RCC 7860 (cell line): ENCODE data around the gene STARD3.
"Not testable (repeated sequence)": the region's sequence is repeated elsewhere in the genome, so short reads cannot be mapped to it uniquely, and the experiment has no call there.

Source experiments
- DNase-seq: peaks from one replicate; pipeline ENCODE4 v3.0.0-alpha.2; 2015; ENCODE audit warnings: low spot score
- FAIRE-seq: peaks from 2 replicates; lab custom pipeline; 2012; peaks lifted over from hg19 to GRCh38; lab: Jason Lieb, UNC

STARD3 gene

DNA sequence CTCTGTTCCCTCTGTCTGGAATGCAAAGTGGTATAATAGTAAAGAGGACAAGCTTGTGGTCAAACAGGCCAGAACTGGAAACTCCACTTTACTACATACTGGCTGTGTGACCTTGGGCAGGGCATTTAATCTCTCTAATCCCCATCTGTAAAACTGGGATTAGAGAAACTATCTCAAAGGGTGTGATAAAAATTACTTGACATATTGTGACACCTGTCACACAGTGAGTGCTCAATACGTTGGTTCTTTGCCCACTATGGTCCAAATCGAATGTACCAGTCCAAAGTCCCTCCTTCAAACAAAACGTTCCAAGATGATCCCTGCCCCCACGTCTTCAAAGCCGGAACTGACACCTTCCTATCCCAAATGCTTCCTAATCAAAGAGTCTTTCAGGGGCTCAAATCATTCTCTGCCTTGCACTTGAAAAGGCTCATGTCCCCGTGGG, 50.2 kb downstream of the STARD3 start:
- FAIRE-seq (no peak), DNase-seq (no peak)

DNA sequence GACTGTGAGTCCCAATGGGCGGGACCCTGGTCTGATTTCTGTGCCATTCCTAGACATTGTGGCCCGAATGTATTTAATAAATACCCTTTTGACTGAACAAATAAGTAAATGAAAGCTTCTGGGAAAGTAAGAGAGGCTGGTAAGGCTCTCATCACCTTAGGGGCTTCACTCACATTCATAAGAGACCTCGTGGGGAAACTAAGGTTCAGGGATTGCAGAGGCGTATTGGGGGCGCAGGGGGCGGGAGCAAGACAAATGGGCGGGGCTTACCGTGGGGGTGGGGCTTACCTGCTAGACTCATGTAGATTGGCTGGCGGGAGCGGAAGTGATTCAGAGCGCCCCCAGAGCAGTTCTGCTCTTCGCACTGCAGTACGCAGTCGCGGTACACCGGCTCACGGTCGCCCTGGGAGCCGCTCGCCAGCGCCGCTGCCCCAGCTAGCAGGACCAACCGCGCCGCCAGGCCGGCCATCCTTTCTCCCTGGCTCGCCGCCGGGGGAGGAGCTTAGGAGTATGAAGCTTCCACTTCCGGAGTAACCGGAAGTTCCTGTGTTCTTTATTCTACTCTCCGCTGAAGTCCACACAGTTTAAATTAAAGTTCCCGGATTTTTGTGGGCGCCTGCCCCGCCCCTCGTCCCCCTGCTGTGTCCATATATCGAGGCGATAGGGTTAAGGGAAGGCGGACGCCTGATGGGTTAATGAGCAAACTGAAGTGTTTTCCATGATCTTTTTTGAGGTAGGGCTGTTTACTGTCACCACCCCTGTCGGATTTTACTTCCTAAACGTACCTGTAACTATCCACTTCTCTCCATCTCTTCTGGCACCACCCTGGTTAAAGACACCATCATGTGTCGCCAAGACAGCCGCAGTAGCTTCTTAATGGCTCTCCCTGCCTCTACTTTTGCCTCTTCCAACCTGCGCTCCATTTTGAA, 50.9 kb downstream of the STARD3 start, which contains the start of gene PGAP3:
Gene PGAP3 (minus strand): TSS at position 512 of the 929 bp plus-strand sequence. CDS start 43 bp downstream, at position 469.
- peak; percentile 85 for DNase-seq
- no peak for FAIRE-seq

DNA sequence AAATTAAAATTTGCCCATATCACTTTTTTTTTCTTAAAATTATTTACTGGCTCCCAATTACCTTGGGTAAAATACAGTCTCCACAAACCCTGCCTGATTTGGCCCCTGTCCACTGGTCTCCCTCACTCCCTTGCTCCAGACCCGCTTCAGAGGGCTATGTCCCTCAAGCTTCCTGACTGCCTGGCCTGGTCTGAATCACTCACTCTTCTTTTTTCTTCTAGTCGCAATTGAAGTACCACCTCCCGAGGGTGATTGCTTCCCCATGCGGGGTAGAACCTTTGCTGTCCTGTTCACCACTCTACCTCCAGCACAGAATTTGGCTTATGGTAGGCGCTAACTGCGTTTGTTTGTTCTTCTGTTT, 51.5 kb downstream of the STARD3 start:
- DNase-seq (no peak), FAIRE-seq (no peak)

DNA sequence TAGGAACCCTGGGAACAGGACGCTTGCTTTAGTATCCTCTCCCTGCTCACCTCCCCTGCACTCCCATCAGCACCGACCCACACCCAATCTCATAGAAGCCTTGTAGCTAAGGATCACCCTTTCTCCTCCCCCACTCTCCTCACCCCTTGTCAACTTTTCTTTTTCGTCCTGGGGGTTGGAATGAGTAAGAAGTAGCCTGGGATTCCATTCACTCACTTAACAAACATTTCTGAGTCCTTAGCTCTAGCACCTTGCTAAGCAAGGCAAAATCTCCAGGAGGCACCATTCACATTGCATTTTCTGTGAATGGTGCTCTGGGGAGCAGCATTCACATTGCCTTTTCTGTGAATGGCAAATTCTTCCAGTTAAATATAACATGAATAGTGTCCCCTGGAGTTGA, 52.0 kb downstream of the STARD3 start:
- FAIRE-seq (no peak), DNase-seq (no peak)

DNA sequence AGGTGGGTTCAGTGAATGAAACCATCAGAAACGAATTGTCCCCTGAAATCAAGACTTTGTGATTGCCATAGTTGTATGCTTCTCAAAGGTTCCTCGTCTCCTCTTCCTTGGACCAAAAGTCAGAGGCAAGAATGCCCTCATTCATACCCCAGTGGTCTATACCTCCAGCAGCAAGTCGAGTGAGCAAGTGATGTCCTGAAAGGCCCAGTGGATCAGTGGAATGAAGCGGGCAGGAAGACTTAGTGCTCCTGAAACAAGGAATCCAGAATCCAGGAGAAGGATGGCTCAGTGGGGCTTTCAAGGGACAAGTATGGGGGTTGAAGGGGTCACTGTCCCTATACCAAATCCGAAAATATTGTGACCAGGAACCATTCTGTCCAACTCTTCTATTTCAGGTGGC, 57.6 kb downstream of the STARD3 start:
- DNase-seq (no peak), FAIRE-seq (no peak)

DNA sequence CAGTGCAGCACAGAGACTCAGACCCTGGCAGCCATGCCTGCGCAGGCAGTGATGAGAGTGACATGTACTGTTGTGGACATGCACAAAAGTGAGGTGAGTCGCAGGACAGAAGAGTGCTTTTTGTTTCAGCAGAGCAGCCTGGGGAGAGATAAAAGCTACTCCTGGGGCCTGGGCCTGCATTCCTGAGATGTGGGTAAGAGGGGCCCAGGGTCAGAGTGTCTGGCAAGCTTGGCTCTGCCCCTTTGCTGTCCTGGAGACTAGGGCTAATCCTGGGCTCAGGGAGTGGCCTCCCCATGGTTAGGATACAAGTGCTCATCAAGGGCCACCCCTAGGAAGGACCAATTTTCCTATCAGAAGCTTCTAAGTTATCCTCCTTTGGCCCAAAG, 58.1 kb downstream of the STARD3 start:
- FAIRE-seq (no peak), DNase-seq (peak; percentile 22)

DNA sequence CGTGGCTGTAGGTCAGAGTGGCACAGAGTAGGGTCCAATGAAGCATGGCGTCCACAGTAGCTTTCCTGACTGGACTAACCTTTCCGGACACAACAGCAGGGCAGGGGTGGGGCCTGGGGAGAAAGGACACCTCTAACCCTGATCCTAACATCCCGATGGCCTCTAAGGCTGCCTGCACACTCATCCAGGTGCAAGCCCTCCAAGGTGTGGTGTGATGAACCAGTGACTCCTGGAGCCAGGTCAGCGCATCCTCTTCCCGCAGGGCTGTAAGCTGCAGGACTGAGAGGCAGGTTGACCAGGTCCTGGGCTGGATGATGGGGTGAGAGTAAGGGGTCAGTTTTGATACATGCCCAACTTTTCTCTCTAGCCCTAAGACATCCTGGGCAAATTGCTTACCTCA, 59.8 kb downstream of the STARD3 start:
- no peak for DNase-seq
- no peak for FAIRE-seq

DNA sequence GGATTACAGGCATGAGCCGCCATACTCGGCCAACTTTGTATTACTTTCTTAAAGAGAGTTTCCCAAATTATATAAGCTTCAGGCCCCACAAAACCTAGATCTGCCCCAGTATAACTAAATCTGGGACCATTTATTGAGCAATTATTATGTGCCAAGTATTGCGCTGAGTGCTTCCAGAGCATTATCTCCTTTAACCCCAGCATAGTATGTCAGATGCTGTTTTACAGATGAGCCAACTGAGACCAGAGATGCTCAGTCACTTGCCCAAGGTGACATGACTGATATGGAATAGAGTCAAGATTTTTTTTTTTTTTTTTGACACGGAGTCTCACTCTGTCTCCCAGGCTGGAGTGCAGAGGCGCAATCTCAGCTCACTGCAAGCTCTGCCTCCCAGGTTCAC, 61.0 kb downstream of the STARD3 start:
- DNase-seq (no peak), FAIRE-seq (no peak)

DNA sequence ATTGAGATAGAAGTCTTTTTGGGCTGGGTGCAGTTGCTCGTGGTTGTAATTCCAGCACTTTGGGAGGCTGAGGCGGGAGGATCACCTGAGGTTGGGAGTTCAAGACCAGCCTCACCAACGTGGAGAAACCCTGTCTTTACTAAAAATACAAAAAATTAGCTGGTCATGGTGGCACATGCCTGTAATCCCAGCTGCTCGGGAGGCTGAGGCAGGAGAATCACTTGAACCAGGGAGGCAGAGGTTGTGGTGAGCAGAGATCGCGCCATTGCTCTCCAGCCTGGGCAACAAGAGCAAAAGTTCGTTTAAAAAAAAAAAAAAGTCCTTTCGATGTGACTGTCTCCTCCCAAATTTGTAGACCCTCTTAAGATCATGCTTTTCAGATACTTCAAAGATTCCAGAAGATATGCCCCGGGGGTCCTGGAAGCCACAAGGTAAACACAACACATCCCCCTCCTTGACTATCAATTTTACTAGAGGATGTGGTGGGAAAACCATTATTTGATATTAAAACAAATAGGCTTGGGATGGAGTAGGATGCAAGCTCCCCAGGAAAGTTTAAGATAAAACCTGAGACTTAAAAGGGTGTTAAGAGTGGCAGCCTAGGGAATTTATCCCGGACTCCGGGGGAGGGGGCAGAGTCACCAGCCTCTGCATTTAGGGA, 62.3 kb downstream of the STARD3 start:
- FAIRE-seq, DNase-seq: not testable (repeated sequence)

DNA sequence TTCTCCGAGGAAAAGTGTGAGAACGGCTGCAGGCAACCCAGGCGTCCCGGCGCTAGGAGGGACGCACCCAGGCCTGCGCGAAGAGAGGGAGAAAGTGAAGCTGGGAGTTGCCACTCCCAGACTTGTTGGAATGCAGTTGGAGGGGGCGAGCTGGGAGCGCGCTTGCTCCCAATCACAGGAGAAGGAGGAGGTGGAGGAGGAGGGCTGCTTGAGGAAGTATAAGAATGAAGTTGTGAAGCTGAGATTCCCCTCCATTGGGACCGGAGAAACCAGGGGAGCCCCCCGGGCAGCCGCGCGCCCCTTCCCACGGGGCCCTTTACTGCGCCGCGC, 62.8 kb downstream of the STARD3 start, which contains the start of gene ERBB2:
Gene ERBB2 (plus strand): TSS at position 247 of the 330 bp plus-strand sequence. CDS start 175 bp downstream, outside the sequence.
- DNase-seq: peak; percentile 49
- FAIRE-seq: peak; percentile 58

DNA sequence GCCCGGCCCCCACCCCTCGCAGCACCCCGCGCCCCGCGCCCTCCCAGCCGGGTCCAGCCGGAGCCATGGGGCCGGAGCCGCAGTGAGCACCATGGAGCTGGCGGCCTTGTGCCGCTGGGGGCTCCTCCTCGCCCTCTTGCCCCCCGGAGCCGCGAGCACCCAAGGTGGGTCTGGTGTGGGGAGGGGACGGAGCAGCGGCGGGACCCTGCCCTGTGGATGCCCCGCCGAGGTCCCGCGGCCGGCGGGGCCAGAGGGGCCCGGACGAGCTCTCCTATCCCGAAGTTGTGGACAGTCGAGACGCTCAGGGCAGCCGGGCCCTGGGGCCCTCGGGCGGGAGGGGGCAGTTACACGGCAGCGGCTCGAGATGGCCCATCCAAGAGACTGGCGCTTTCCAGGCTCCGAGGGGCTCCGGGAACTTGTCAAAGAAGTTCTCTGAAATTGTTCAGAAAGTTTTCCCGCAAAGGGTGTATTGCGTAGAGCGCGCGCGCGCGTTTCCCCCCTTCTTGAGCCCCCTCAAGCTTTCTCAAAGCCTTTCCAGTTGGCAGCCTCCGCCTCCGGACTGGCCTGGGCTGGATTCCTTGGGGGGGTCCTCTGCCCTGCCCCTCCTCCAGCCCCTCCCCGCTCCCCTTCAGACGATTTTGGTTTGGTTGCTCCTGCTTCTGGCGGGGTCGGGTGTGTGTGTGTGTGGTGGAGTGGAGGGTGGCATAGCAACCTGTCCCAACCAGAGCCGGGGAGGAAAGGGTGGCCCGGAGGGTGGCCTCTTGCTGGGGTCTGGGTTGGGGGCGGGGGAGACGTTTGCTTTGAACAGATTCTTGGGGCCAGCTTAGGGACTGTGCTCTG, 63.4 kb downstream of the STARD3 start:
- no peak for FAIRE-seq
- DNase-seq: no peak

DNA sequence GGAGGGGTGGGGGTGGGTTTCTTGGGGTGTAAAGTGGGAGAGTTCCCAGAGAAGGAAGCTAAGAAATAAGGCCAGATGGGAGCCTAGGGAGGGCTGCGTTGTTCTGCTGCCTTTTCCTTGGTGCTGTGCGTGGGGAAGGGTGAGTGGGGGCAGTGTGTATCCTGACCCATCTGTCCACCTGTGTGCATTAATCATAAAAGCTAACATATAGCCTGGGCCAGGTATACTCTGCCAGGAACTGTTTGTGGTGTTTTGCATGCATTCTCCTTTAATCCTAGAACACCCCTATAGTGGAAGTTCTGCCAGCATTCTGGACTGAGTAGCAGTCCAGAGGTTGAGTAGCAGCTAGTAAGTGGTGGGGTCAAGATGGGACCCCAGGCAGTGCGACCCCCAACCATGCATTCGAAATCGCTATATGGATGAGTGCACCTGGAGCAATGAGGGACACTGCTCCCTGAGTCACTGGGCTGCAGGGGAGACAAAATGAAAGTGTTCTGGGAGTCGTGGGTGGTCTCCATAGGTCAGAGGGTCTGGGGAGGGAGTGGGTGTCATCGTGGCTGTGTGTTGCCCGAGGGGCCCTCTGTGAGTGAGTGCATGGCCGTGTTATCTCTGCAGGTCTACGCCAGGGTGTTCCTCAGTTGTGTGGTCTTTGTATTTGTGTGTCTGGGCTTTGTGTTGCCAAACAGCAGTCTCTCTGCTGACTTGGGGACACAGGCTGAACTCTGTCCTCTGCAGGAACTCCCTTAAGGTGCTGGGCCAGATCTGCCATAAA, 64.3 kb downstream of the STARD3 start:
- DNase-seq (no peak), FAIRE-seq (no peak)

DNA sequence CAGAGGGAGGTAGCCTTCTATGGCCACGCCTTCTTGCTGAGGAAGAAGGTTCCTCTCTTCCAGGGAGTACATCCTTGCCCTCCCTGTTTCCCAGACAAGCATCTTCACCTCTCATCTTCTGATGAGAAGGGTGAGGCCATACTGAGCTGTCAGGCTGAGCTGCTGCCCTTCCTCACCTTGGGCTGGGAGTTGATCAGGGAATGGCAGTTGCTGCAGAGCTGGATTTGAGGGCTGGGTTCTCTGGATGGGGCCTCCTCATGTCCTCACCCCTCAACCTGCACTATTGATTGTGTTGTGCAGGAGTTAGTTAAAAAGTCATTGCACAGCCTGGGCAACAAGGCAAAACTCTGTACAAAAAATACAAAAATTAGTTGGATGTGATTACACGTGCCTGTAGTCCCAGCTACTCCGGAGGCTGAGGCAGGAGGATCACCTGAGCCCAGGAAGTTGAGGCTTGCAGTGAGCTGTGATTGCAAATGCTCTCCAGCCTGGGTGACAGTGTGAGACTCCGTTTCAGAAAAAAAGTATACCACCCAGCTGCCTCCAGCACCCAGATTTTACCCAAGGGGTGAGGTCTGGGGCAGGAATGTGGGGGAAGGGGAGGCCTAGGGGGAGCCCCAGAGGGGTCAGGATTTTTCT, 65.0 kb downstream of the STARD3 start:
- FAIRE-seq (no peak), DNase-seq (no peak)

DNA sequence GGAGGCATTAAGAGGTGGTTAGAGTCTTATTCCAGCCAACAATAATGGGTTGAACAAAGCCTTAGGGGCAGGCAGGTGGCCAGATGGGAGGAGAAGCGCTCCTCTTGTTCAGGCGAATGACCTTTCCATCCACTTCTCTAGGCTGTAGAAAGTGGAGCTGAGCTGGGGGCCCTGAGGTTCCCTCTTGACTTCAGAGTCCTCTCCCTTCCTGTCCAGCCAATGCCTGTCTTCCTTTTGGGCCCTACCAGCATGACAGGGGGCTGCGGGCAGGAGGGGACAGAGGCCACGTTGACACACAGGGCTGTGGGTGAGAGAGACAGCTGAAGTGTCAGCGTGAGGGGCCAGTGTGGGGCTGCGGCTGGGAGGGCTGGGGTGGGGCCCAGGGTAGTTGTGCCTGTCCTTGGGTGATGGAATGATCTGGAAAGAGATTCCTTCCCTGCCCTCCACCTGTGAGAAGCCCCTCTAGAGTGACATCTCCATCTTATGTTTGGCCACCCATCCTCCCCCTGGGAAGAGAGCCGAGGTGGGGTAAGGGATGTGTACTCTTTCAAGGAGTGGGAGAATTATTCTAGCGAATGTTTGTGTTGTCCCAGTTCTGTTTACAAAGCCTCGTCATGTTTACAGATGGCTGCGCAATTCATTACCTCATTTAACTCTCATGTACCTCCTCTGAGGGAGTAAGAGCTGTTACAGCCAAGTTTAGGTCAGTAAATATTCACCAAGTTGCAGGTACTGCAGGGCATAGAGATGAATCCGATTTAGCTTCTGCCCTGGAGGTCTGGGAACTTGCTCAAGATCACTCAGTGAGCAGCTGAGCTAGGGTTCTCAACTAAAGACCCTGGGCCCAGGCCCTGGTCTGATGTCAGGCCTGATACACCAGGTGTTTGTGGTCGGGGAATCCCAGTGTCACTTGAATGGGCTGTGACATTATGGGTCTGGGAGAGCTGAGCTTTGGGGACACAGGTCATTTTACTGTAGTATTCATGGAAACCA, 66.3 kb downstream of the STARD3 start:
- DNase-seq (no peak), FAIRE-seq (no peak)

DNA sequence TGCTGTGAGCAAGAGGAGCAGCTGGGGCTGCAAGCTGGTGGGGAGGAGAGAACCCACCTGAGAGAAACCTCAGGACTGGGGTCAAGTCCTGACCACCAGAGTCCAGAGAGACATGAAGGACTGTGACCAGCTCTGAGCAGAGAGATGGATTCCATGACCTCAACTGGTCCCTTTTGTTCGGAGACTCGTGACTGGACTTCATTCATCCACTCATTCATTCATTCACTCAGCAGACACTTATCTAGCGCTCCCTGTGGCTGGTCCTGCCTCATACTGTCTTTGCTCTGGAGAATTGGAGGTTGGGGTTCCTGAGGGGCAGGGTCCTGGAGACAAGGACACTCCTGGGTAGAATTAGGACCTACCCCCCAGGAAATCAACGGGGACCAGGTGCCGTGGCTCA, 67.0 kb downstream of the STARD3 start:
- FAIRE-seq: no peak

DNA sequence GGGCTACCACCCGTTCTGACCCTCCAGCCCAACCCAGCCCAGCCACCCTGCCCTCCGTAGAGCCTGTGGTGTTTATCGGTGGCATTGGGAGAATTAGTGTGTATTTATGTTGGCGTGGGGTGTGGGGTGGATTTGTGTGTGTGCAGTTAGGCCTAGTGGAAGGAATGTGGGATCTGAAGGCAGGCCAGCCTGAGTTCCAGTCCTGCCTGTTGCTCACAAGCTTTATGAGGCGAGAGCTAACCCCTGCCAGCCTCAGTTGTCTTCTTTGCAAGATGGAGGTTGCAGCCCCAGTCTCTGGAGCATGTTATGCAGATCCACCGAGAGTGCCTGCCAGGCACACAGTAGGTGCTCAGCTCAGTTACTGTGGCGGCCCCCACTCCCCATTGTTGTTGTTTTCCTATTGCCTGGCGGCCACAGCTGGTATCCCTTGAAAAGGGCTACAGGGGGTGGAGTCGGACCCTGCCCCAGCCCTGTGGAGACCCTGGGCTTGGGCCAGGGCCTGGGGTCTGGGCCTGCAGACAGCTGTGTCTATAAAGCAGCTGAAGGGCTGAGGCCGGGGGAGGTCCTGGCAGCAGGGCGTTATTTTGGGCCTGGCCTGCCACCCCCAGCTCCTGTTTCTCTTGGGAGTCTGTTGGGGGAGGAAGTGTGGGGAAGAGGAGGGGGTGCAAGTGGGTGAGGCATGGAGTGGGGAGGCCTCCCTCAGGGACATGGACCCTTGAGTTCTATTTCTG, 68.0 kb downstream of the STARD3 start:
- DNase-seq (no peak), FAIRE-seq (no peak)

More for the DNA sequence above, 67.0 kb downstream of the STARD3 start:
- no peak for DNase-seq

DNA sequence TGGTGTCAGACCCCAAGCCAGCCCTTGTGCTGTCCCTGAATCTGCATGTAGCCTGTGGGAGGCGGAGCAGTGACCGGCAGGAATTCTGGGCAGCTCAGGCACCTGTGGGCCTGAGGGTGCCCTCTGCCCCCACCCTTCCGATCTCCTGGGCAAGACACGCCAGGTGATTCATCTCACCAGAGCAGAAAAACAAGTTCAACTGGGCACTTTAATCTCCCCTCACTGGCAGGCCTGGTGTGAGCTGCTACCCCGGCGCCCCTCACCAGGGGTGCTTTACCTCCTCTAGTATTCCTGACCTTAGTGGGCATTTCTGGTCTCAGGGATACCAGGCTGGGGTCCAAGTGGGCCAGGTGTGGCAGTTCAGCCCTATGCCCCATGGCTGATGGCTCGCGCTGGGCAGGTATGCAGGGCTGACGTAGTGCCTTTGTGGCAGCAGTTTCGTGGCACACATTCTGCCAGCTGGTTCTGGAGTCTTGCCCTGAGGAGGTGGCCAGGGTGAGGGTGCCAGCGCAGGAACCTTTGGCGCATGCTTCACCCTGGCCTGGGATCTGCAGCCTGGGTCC, 68.9 kb downstream of the STARD3 start:
- DNase-seq (no peak), FAIRE-seq (no peak)

DNA sequence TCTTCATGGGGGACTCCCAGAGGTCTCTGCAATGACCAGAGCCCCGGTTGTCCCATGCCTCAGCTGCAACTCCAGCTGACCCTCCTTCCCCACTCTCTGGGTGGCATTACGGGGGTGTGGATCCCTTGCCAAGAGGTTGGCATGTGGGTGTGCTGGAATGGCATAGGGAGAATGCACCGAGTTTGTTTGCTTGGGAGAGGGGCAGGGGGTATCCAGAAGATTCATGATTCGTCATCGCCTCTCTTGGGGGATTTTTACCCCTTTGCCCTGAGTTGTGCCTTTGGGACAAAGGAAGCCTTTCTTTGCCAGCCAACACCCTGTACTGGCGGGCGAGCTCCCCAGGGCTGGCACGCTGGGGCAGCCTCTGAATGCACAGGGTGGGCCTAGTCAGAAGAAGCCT, 69.4 kb downstream of the STARD3 start:
- DNase-seq (no peak), FAIRE-seq (no peak)
